ENCODE measurements around the gene RBM42.
A peak's percentile ranks its signal among the peaks of the same experiment; 100 is the strongest.

RBM42 gene

GRCh38 chr19:35612559-35613321, 16.1 kb upstream of the RBM42 start, which contains the start of gene HAUS5:
Gene HAUS5 (plus strand): TSS chr19:35612735. CDS start chr19:35612795, 60 bp downstream.
- Histone ChIP-seq H3K27ac (ENCODE audit: low read length, poor library complexity, severe bottlenecking) (no peak within 1 kb of the TSS), H3K27me3 (ENCODE audit: control insufficient read depth in 1 of 2, insufficient read depth in 1 of 2, low read length in 2 of 2) (peaks cover 3 to 5% of the 10 kb centered on the region in 2 experiments), H3K14ac (ENCODE audit: low read length in 2 of 2) (peak within 1 kb of the TSS in 1 of 2 experiments; percentile 35), H3K18ac (ENCODE audit: low read depth in 1 of 2, low read length in 2 of 2) (peak within 1 kb of the TSS; percentile 54 to 76), H4K8ac (ENCODE audit: low read length) (peak within 1 kb of the TSS; percentile 89), H2AK5ac (ENCODE audit: low read length, severe bottlenecking) (no peak within 1 kb of the TSS), H2AFZ (ENCODE audit: low read depth, low read length) (peak within 1 kb of the TSS; percentile 92), H2BK120ac (ENCODE audit: low read depth, low read length) (no peak within 1 kb of the TSS), H3K4me1 (ENCODE audit: control insufficient read depth, insufficient read depth, low read depth, low read length) (peaks cover 11% of the 10 kb centered on the region), H4K91ac (ENCODE audit: low read length) (peak within 1 kb of the TSS; percentile 37), H3K36me3 (ENCODE audit: control insufficient read depth in 1 of 2, insufficient read depth in 2 of 2, low read depth in 1 of 2, low read length in 2 of 2) (peaks cover 7 to 15% of the 10 kb centered on the region in 2 experiments), H2BK5ac (ENCODE audit: low read depth, low read length, poor library complexity, severe bottlenecking) (no peak within 1 kb of the TSS), H3K4me3 (ENCODE audit: insufficient read depth in 1 of 2, low read depth in 1 of 2, low read length in 2 of 2) (peak within 1 kb of the TSS; percentile 73 to 98), H2BK15ac (ENCODE audit: low read depth, poor library complexity, severe bottlenecking) (no peak within 1 kb of the TSS), H3K9me3 (ENCODE audit: control insufficient read depth, low read length) (peaks cover 9% of the 10 kb centered on the region), H3K23ac (ENCODE audit: low read length in 2 of 2) (peak within 1 kb of the TSS in 1 of 2 experiments; percentile 64), H3K4ac (ENCODE audit: low read depth in 1 of 2, low read length in 2 of 2) (no peak within 1 kb of the TSS), H3K9ac (ENCODE audit: low read length) (peak within 1 kb of the TSS; percentile 95), H3K4me2 (ENCODE audit: low read length, poor library complexity, severe bottlenecking) (peak within 1 kb of the TSS; percentile 96), H3K79me1 (replicated peaks; ENCODE audit: low read length, poor library complexity, severe bottlenecking) (peaks cover 6% of the 10 kb centered on the region), H2BK12ac (ENCODE audit: low read length in 2 of 2) (no peak within 1 kb of the TSS)
- peak; percentile 90 for DNase-seq
- 2% methylated on average over 47 of the region's 47 CpGs for WGBS

GRCh38 chr19:35613574-35613973, 15.3 kb upstream of the RBM42 start:
- Histone ChIP-seq H4K8ac (ENCODE audit: low read length) (no peak overlapping the region), H2BK120ac (ENCODE audit: low read depth, low read length) (no peak overlapping the region), H2BK15ac (ENCODE audit: low read depth, poor library complexity, severe bottlenecking) (no peak overlapping the region), H3K4ac (ENCODE audit: low read depth in 1 of 2, low read length in 2 of 2) (no peak overlapping the region), H2AFZ (ENCODE audit: low read depth, low read length) (peak overlapping the region; percentile 0), H3K27ac (ENCODE audit: low read length, poor library complexity, severe bottlenecking) (no peak overlapping the region), H3K18ac (ENCODE audit: low read depth in 1 of 2, low read length in 2 of 2) (no peak overlapping the region), H3K79me1 (replicated peaks; ENCODE audit: low read length, poor library complexity, severe bottlenecking) (peaks cover 6% of the 10 kb centered on the region), H3K4me3 (ENCODE audit: insufficient read depth in 1 of 2, low read depth in 1 of 2, low read length in 2 of 2) (no peak overlapping the region), H3K9me3 (ENCODE audit: control insufficient read depth, low read length) (peaks cover 3% of the 10 kb centered on the region), H3K9ac (ENCODE audit: low read length) (no peak overlapping the region), H2BK12ac (ENCODE audit: low read length in 2 of 2) (no peak overlapping the region), H3K14ac (ENCODE audit: low read length in 2 of 2) (no peak overlapping the region), H3K4me1 (ENCODE audit: control insufficient read depth, insufficient read depth, low read depth, low read length) (peaks cover 11% of the 10 kb centered on the region), H3K36me3 (ENCODE audit: control insufficient read depth in 1 of 2, insufficient read depth in 2 of 2, low read depth in 1 of 2, low read length in 2 of 2) (peaks cover 7 to 19% of the 10 kb centered on the region in 2 experiments), H2AK5ac (ENCODE audit: low read length, severe bottlenecking) (no peak overlapping the region), H4K91ac (ENCODE audit: low read length) (no peak overlapping the region), H3K23ac (ENCODE audit: low read length in 2 of 2) (no peak overlapping the region), H3K4me2 (ENCODE audit: low read length, poor library complexity, severe bottlenecking) (no peak overlapping the region), H2BK5ac (ENCODE audit: low read depth, low read length, poor library complexity, severe bottlenecking) (no peak overlapping the region), H3K27me3 (ENCODE audit: control insufficient read depth in 1 of 2, insufficient read depth in 1 of 2, low read length in 2 of 2) (peaks cover 3 to 5% of the 10 kb centered on the region in 2 experiments)
- WGBS, result 94% methylated on average over 1 of the region's 1 CpG
- DNase-seq, result no peak

GRCh38 chr19:35615036-35615435, 13.8 kb upstream of the RBM42 start:
- H2BK120ac ChIP-seq (ENCODE audit: low read depth, low read length), result no peak overlapping the region
- no peak overlapping the region for H2BK15ac ChIP-seq (ENCODE audit: low read depth, poor library complexity, severe bottlenecking)
- no peak overlapping the region for H2BK5ac ChIP-seq (ENCODE audit: low read depth, low read length, poor library complexity, severe bottlenecking)
- no peak for DNase-seq
- no peak overlapping the region for H4K8ac ChIP-seq (ENCODE audit: low read length)
- H3K4ac ChIP-seq (ENCODE audit: low read depth in 1 of 2, low read length in 2 of 2), result no peak overlapping the region
- H2AFZ ChIP-seq (ENCODE audit: low read depth, low read length), result no peak overlapping the region
- H3K79me1 ChIP-seq (replicated peaks; ENCODE audit: low read length, poor library complexity, severe bottlenecking), result peaks cover 6% of the 10 kb centered on the region
- H2AK5ac ChIP-seq (ENCODE audit: low read length, severe bottlenecking), result no peak overlapping the region
- H3K36me3 ChIP-seq (ENCODE audit: control insufficient read depth in 1 of 2, insufficient read depth in 2 of 2, low read depth in 1 of 2, low read length in 2 of 2), result peaks cover 7 to 25% of the 10 kb centered on the region in 2 experiments
- H3K4me1 ChIP-seq (ENCODE audit: control insufficient read depth, insufficient read depth, low read depth, low read length), result peaks cover 11% of the 10 kb centered on the region
- no peak overlapping the region for H3K9ac ChIP-seq (ENCODE audit: low read length)
- no peak overlapping the region for H3K18ac ChIP-seq (ENCODE audit: low read depth in 1 of 2, low read length in 2 of 2)
- H3K4me3 ChIP-seq (ENCODE audit: insufficient read depth in 1 of 2, low read depth in 1 of 2, low read length in 2 of 2), result no peak overlapping the region
- peaks cover under 1 to 3% of the 10 kb centered on the region in 2 experiments for H3K27me3 ChIP-seq (ENCODE audit: control insufficient read depth in 1 of 2, insufficient read depth in 1 of 2, low read length in 2 of 2)
- H4K91ac ChIP-seq (ENCODE audit: low read length), result no peak overlapping the region
- no peak overlapping the region for H2BK12ac ChIP-seq (ENCODE audit: low read length in 2 of 2)
- no peak overlapping the region for H3K23ac ChIP-seq (ENCODE audit: low read length in 2 of 2)
- no peak overlapping the region for H3K27ac ChIP-seq (ENCODE audit: low read length, poor library complexity, severe bottlenecking)
- H3K4me2 ChIP-seq (ENCODE audit: low read length, poor library complexity, severe bottlenecking), result no peak overlapping the region
- H3K14ac ChIP-seq (ENCODE audit: low read length in 2 of 2), result no peak overlapping the region
- no peaks in the 10 kb centered on the region for H3K9me3 ChIP-seq (ENCODE audit: control insufficient read depth, low read length)
- 96% methylated on average over 17 of the region's 17 CpGs for WGBS

- Histone ChIP-seq H4K8ac (ENCODE audit: low read length) (no peak overlapping the region), H4K91ac (ENCODE audit: low read length) (no peak overlapping the region), H3K4ac (ENCODE audit: low read depth in 1 of 2, low read length in 2 of 2) (no peak overlapping the region), H3K14ac (ENCODE audit: low read length in 2 of 2) (no peak overlapping the region), H3K4me2 (ENCODE audit: low read length, poor library complexity, severe bottlenecking) (no peak overlapping the region), H3K4me1 (ENCODE audit: control insufficient read depth, insufficient read depth, low read depth, low read length) (no peaks in the 10 kb centered on the region), H2AFZ (ENCODE audit: low read depth, low read length) (no peak overlapping the region), H3K79me1 (replicated peaks; ENCODE audit: low read length, poor library complexity, severe bottlenecking) (no peaks in the 10 kb centered on the region), H3K27ac (ENCODE audit: low read length, poor library complexity, severe bottlenecking) (no peak overlapping the region), H3K4me3 (ENCODE audit: insufficient read depth in 1 of 2, low read depth in 1 of 2, low read length in 2 of 2) (no peak overlapping the region), H3K9me3 (ENCODE audit: control insufficient read depth, low read length) (no peaks in the 10 kb centered on the region), H3K18ac (ENCODE audit: low read depth in 1 of 2, low read length in 2 of 2) (no peak overlapping the region), H2BK12ac (ENCODE audit: low read length in 2 of 2) (no peak overlapping the region), H3K36me3 (ENCODE audit: control insufficient read depth in 1 of 2, insufficient read depth in 2 of 2, low read depth in 1 of 2, low read length in 2 of 2) (peaks cover 14 to 39% of the 10 kb centered on the region in 2 experiments), H2BK15ac (ENCODE audit: low read depth, poor library complexity, severe bottlenecking) (no peak overlapping the region), H3K9ac (ENCODE audit: low read length) (no peak overlapping the region), H2BK5ac (ENCODE audit: low read depth, low read length, poor library complexity, severe bottlenecking) (no peak overlapping the region), H3K27me3 (ENCODE audit: control insufficient read depth in 1 of 2, insufficient read depth in 1 of 2, low read length in 2 of 2) (no peaks in the 10 kb centered on the region), H2BK120ac (ENCODE audit: low read depth, low read length) (no peak overlapping the region), H2AK5ac (ENCODE audit: low read length, severe bottlenecking) (no peak overlapping the region), H3K23ac (ENCODE audit: low read length in 2 of 2) (no peak overlapping the region)
- DNase-seq, result no peak
- WGBS, result 81% methylated on average over 7 of the region's 7 CpGs
Observed at GRCh38 chr19:35618857-35619256, 10.0 kb upstream of the RBM42 start.
